ENCODE data around the gene LPXN.
"Not testable (repeated sequence)": the region's sequence is repeated elsewhere in the genome, so short reads cannot be mapped to it uniquely, and the experiment has no call there.

LPXN gene

DNA sequence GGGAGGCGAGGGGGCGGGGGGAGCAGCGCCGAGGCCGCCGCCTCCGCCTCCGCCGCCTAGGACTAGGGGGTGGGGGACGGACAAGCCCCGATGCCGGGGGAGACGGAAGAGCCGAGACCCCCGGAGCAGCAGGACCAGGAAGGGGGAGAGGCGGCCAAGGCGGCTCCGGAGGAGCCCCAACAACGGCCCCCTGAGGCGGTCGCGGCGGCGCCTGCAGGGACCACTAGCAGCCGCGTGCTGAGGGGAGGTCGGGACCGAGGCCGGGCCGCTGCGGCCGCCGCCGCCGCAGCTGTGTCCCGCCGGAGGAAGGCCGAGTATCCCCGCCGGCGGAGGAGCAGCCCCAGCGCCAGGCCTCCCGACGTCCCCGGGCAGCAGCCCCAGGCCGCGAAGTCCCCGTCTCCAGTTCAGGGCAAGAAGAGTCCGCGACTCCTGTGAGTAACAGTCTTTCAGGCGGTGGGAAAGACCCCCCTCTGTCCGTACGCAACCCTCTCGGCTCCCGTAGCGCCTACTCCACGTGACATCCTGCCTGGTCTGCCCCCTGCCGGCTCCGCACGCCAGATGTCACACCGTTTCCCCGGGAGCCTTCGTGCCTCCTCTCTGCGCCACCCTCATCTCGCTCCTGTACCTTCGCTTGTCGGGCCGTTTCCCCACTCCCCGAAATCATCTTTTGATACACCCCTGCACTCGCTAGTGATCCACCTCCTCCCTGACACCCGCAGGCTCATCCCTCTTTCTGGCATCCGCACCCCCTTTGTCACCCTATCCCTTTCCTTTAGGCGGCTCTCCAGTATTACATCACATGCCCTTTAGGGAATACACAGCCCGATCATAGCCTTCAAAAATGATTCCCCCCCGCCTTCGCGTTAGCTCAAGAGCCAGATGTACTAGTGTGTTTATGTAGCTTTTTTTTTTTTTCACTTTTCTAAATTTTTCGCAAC is 3.8 kb upstream of the LPXN start:
- peak; percentile 87 for DNase-seq (ENCODE audit: low read depth in 2 of 2)

DNA sequence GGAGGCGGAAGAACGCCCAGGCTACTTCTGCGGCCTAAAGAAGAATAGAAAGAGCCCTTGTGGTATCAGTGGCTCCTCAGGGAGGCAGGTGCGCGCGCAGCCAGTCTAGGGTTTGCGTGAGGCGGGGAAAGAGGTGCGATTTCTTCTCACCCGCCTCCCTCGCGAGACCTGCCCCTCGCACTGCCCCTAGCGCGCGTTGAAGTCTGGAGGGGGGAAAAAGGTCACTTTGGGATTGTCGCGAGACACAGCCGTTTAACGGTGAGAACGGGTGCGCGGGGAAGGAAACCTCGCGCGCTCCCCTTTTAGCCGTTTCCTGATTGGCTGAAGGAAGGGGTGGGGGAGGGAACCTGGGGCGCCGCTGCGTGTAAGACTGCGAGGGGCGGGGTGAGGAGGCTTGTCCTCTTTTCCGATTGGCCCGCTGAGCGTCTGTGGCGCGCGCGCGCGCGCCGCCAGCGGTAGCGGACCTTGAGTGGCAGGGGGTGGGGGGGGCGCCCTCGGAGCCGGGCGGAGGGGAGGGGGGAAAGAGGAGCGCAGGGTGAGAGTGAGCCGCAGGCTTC is 3.1 kb upstream of the LPXN start, which contains the start of gene ZFP91:
Gene ZFP91, plus strand, starts transcription at position 429 of the 557 bp plus-strand sequence. CDS start 219 bp downstream, outside the sequence.
- peak; percentile 94 to 95 for DNase-seq (ENCODE audit: low read depth in 2 of 2)

DNA sequence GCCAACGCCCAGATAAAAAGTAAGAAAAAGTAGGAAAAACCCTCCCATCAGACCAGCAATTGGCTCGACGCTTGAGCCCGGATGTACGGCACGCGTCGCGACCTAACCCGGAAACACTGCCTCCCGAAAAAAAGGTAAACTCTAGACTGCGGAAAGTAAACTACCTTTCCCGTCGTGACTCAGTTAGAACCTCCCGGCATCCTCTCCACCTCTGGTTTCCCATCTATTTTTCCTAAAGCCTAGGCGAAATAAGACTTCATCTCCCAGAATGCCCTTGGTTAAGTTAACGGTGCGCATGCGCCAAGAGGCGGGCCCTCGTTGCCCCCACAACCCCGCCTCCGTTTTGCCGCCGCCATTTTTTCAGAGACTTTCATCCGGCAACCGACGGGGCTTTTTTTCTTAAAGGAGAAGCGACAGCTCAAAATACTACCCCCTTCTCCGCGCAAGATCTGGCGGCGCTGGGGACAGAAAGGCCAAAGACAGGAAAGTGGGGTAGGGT is 2.5 kb upstream of the LPXN start:
- peak; percentile 83 to 88 for DNase-seq (ENCODE audit: low read depth in 2 of 2)

DNA sequence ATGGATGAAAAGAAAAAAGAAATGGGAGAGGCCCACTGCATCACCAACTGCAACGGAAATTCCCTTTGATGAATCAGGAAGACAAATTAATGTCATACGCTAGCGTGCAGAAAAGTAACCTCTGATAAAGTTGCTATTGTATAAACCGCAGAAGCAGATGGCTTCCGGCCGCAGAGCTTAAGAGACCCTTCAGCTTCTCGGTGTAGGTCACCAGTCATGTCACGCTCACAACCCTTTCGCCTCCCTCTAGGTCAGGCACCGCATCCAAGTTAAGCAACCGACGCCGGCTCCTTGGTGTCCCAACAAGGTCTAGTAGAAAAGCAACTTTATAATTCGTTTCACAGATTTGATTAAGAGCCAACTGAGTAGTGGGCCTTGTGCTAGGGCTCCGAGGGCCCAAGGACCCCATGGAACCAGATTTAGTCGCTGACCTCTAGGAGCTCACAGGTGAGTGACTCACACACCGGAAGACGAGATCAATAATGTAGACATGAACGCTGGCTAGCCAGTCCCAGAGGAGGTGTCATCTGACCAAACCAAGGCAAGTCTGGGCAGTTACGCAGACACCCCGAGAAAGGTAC is 2.0 kb upstream of the LPXN start:
- DNase-seq (ENCODE audit: low read depth in 2 of 2) = peak; percentile 55 to 71

DNA sequence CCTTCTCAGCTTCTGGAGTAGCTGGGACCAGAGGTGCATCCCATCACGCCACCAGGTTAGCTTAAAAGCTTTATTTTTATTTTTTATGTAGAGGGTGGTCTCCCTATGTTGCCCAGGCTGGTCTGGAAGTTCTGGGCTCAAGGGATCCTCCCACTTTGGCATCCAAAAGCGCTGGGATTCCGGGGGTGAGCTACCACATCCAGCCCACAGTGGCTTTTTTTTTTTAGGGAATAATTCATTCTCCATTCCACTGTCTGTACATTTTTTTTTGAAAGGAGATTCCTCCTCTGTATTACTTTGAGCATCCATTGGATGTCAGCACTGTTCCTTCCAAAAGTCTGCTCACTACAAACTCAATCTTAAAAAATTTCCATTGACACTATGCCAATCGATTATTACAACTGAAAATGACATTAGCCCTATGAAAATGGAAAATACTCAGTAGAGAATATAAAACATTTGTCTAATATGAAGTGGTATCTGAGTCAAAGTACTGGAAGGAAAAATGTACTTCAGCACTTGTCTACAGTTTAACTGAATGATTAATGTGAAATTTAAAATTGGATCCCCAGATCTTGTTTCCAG is 1.3 kb upstream of the LPXN start:
- no peak for DNase-seq (ENCODE audit: low read depth in 2 of 2)

DNA sequence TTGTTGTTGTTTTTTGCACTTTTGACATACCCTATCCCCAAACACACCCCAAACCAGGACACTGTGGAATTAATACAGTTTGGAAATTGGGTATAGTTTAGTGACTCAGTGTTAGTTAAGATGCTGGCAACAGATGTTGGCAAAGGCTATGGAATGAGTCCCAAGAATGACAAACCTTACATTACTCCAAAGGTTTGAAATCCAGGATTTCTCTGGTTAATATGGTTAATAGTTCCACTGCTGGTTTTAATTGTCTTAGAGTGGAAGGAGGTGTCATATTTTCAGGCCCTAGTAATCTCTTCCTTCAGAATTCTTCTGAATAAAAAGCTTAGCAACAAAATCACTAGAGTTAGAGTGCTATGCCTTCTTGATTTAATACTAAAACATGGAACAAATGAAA is 775 bp downstream of the LPXN start:
- DNase-seq (ENCODE audit: low read depth in 2 of 2) = no peak

DNA sequence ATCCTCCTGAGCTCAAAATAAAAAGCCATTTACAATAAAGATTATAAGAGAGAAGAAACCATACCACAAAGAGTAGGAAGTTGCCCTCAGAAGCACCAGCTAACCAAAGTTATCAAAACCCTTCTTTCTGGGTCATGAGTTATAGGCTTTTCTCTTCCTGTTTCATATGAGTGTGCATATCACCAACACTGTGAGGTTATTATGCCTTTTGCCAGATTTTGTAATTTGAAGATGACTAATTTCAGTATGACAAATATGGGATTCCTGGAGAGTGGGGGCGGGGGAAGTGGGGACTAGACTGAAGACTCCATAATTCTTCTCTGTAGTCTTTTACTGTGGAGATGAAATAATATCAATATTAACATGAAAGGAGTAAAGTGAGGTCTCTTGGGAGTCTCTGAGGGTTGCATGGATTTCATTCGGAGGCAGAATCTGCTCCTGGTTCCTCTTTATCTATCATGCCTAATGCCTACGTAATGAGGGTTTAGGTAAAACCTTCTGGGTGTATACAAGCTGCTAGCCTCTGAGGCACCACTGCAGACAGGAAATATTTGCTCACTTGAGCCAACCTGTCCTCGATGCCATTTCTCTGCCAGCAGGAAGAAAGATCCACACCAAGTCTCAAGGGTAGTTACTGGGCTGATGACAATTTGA is 2.1 kb downstream of the LPXN start:
- DNase-seq (ENCODE audit: low read depth in 2 of 2) = peak; percentile 57 to 65

DNA sequence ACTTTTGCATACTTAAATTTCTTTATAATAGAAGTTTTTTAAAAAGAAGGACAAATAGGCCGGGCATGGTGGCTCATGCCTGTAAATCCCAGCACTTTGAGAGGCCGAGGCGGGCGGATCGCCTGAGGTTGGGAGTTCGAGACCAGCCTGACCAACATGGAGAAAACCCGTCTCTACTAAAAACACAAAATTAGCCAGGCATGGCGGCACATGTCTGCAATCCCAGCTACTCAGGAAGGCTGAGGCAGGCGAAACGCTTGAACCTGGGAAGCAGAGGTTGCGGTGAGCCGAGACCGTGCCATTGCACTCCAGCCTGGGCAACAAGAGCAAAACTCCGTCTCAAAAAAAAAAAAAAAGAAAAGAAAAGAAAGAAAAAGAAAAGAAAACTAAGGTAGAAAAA is 2.8 kb downstream of the LPXN start:
- not testable (repeated sequence) for DNase-seq (ENCODE audit: low read depth in 2 of 2)

DNA sequence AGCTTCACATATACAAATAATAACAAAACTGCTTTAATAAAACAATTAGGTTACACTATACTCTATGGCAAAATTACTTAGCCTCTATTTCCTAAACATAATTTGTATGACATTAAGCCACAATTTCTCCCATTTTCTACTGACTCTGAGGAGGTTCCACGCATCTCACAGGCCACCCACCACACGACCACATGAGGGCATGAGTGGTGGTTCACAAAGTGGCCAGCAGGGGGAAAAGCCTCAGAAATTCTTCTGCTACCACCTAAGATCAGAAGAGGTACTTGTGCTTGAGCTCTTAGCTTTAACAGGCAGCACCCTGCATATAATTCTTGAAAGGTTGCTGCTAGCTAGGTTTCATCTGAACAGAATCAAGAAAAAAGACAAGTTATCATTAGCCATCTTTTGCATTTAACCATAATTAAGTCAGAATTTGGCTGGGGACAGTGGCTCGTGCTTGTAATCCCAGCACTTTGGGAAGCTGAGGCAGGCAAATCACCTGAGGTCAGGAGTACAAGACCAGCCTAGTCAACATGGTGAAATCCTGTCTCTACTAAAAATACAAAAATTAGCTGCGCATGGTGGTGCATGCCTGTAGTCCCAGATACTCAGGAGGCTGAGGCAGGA is 7.7 kb downstream of the LPXN start:
- DNase-seq (ENCODE audit: low read depth in 2 of 2) = peak; percentile 42 to 65

DNA sequence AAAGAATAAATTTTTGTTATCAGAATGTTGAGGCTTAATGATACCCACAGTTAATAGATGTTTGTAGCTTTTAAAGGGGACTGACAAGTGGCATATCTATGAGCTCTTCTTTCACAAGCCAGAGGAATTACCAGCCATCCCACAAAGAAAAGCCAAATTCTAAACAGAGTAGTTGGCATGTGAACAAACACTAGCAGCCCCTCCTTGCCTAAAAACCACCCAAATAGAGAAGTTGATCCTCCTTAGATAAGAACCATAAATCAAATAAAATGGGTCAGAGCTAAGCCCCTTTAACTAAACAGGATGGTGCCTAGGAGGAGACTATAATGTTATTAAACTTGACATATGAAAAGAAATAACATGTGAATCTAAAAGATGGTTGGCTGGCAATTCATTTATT is 11.4 kb downstream of the LPXN start:
- DNase-seq (ENCODE audit: low read depth in 2 of 2) = no peak

DNA sequence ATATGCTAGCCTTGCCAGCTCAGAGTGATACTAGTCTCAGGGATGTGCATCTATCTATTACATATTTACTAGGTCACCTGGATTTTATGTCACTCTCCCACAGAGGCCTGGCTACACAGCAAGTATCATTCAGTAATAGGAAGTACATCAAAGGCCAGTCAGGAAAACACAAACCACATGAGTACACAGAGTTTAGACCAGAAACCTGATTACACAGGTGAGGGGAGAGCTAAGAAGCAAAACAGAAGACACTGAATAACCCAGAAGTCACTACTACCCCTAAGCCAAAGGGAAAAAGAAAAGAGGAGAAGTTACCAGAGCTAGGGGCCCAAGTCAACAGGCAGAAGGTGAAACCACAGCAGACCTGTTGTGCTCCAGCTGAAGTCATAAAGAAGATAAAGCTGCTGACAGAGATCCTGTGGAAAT is 13.3 kb downstream of the LPXN start:
- DNase-seq (ENCODE audit: low read depth in 2 of 2) = no peak

DNA sequence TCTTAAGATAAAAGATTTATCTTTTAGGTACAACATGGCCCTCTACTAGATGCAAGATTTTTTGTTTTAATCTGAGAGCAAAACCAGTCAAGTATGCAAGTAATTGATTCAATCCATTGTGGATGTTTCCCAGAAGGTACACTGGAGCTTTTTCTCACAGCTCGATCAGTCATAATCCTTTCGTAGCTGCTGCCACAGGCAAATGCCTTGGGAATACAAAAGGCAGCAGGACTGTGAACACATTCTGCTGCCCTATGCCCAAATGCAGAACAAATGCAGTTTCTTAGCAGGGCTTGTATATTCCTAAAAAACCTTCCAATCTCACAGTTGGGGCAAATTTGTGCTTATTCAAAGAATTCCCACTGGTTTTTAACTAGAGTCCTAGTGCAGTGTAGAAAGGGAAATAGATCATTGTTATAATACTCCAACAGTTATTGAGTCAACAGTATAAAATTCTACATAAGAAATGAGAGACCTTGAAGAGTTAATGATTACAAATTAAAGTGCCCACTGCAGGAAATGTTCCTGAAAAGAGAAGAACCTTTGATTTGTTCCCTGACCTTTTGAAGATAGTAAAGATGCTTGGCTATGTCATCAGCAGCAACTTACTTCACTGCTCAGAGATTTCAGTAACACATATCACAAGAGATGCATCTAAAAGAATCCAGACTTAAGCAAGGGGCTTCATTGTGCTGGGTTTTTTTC is 14.1 kb downstream of the LPXN start:
- DNase-seq (ENCODE audit: low read depth in 2 of 2) = no peak

DNA sequence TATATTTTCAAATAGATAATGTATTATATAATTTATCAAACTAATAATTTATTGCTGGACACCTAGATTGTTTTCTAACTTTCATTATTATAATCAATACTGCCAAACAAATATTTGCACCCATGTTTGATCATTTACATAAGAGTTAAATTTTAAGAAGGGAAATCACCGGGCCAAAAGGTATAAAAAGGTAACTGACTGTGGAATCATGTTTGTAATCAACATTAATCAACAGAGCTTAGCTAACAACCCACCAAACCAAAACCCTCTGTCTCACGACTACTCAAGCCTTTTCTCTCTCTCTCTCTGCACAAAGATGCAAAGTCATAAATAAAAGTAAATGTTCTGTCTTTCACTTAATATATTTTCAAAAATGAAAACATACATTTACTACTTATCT is 14.8 kb downstream of the LPXN start:
- no peak for DNase-seq (ENCODE audit: low read depth in 2 of 2)

DNA sequence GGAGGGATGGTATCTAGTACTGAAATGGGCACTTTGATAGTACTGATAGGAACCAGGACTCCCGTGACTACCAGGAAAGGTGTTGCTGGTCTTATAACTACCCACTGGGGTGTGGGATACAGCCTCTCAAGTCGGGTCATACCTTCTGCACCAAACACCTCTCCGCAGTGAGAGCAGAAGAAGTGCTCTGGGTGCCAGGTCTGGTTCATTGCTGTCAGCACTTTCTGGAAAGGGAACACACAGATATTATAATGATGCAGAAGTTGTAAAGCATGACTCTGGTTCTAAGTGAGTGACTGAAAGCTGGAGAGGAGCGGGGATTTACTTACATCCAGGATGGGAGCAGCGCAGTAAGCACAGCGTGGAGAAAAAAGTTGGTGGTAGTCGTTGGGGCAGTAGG is 26.0 kb downstream of the LPXN start:
- no peak for DNase-seq (ENCODE audit: low read depth in 2 of 2)

DNA sequence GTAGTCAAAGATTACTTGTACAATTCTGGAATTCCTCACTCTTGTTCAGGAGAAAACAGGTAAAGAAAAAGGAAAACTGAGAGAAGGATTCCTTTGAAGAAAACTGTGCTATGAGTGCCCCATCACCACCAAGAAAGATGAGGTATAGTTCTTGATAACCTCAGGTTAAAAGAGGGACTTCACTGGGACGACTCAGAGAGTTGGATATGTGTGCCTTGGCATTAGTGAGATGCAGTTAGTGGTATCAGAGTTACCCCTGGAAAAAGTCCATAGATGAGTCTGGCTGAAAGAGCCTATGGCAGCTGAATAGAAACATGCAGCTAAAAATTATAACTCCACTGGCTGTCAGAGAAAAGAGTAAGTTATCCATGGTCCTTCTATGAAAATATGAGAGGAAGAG is 28.8 kb downstream of the LPXN start:
- DNase-seq (ENCODE audit: low read depth in 2 of 2) = no peak

DNA sequence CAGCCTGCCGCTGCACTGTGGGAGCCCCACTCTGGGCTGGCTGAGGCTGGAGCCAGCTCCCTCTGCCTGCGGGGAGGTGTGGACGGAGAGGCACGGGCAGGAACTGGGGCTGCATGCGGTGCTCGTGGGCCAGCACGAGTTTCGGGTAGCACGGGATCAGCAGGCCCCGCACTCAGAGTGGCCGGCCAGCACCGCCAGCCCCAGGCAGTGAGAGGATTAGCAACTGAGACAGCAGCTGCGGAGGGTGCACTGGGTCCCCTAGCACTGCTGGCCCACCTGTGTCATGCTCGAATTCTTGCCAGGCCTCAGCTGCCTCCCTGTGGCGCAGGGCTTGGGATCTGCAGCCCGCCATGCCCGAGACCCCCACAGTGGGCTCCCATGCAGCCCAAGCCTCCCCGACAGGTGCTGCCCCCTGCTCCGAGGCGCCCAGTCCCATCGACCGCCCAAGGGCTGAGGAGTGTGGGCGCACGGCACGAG is 43.8 kb downstream of the LPXN start:
- DNase-seq (ENCODE audit: low read depth in 2 of 2) = no peak

DNA sequence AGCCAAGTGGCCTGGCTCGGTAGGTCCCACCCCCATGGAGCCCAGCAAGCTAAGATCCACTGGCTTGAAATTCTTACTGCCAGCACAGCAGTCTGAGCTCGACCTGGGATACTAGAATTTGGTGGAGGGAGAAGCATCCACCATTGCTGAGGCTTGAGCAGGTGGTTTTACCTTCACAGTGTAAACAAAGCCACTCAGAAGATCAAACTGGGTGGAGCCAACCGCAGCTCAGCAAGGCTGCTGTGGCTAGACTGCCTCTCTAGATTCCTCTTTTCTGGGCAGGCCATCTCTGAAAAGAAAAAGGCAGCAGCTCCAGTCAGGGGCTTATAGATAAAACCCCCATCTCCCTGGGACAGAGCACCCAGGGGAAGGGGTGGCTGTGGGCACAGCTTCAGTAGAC is 45.4 kb downstream of the LPXN start:
- DNase-seq (ENCODE audit: low read depth in 2 of 2) = no peak

DNA sequence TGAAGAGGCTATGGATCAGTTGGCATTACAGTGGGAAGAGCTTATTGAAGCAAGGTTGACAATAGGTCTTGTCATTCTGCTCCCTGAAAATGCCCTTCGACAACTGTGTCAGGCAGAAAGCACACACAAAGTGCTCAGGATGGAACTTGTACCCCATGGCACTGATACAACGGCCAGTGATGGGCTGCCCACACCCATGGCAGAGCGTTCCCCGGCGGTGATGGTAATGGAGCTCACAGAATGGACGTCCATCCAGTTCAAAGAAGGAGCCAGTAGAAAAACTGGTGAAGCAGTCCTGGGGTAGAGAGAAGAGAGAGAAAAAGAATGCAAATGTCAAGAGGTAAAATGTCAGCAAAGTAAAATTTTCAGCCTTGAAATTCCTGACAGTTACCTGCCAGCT is 48.2 kb downstream of the LPXN start:
- DNase-seq (ENCODE audit: low read depth in 2 of 2) = no peak

DNA sequence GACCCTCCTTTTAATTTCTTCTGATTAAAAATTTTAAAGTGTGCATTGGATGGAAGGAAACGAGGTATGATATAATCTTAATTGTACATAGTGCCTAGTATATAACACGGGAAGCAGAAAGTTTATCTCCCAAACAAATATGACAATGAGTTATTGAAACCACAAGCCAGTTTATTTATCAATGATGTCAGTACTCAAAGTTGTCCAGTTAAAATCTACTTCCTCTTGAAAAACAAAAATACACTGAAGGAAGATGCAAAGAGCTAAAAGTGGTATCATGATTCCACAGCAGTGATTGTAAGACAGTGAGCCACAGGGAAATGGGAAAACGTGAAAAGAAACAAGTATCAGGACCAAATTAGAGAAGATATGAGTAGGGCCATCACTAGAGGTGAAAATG is 48.9 kb downstream of the LPXN start:
- no peak for DNase-seq (ENCODE audit: low read depth in 2 of 2)

DNA sequence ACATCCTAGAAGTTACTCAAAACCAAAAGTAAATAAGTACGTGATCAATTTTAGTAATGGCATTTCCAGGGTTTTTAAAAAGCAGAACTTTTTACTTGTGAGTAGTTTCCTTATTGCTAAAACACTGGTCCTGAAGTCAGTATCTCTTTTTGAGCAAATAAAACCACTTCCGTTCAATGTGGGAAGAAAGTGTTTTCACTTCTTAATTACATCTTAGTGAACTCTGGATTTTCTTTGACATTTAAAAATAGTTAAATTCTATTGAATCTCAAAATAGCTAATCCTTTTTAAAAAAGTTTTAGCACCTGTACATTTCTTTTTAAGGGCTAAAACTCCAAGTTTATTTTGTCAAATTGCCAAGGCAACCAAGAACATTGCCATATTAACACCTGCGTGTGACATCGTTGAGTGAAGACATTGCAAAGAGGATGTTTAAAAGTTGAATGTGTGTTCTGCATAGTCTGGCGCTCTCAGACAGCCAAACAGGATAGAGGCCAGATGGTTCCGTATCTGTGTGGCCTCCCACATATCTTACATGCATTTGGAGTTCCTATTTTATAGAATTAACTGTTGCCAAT is 50.5 kb downstream of the LPXN start:
- DNase-seq (ENCODE audit: low read depth in 2 of 2) = no peak
